OCI-LY3 (cell line): Measurements from ENCODE around the gene COL10A1.

ENCODE experiments used
- CTCF ChIP-seq: fragments of 200-600, 300-600 bp; sonication (generic); IDR thresholded peaks from 2 replicates; pipeline ENCODE4 v1.5.1; 2014; ENCODE audit warnings: antibody characterized with exemption, low read length, low read depth
- EZH2phosphoT487 ChIP-seq: fragments of 200-600 bp; shearing (Covaris generic); IDR thresholded peaks from 2 replicates; pipeline ENCODE4 v1.6.1; 2018; ENCODE audit warnings: antibody characterized with exemption, mixed run types, low read depth

GRCh38 chr6:116158641-116159040, 32.7 kb upstream of the COL10A1 start:
- TF ChIP-seq EZH2phosphoT487, result no peak
- no peak for TF ChIP-seq CTCF
